GM18526 (cell line): Measurements from ENCODE around the gene FGF14.

ENCODE experiments used
- POLR2A ChIP-seq: IDR thresholded peaks from 3 replicates; pipeline ENCODE4 v1.6.1; 2011; ENCODE audit not compliant: insufficient read length; ENCODE audit errors: extremely low read depth

Gene FGF14

DNA sequence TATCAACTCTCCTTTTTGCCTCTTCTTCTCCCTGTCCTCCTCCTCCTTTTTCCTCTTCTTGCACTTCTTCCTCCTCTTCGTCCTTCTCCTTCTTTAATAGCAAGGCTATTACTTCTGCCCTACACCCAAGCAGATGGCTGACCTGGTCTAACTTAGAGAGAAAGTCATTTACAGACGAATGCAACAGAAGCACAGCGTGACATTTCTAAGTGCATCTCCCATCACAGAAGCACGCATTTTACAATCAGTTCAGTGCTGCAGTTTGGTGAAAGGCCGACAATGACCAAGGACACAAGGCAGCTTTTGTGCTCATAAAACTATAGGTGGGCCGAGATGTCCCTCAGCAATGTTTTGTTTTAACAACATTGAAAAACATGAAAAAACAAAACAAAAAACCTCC lies 231.5 kb downstream of the FGF14 start:
- TF ChIP-seq POLR2A = no peak

DNA sequence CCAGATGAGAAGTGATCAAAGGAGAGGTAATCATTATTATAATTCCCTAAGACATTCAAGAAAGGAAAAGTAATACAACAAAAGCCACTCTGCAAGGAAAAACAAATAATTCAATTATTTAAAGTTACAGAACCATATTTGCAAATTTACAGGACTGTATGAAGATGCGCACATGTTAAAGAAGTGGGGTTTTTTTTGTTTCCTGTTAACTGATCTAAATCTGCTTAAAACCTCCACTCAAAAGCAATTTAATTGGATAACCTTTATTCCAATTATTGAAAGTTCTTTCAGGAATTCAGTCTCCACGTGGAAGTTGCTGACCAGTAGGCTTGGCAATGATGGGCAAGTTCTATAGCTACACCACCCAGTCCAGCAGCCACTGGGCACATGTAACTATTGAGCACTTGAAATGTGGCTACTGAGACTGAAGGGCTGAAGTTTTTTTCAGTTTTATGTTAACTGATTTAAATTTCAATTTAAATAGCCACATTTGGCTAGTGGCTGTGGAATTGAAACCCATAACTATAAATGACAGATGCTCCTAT lies 232.3 kb downstream of the FGF14 start:
- TF ChIP-seq POLR2A = no peak

- TF ChIP-seq POLR2A = no peak
Observed at GRCh38 chr13:102152790-102153189, 249.1 kb downstream of the FGF14 start.

DNA sequence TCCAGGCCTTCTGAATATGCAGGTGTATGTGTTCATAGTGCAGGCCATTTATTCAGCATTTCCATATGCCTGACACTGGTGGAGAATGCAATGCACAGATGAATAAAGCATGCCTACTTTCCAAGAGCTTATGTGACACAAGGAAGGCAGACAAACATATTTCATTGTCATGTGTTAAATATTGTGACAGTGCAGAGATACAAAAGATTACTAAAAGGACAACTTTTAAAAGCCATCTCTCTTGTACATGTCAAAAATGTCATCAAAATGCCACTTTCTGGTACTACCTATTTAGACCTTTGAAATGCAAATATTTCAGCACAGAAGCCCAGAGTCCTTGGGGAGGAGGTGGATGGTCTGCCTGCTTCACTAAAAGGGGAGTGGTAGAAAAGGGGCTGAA lies 254.5 kb downstream of the FGF14 start:
- TF ChIP-seq POLR2A = no peak

DNA sequence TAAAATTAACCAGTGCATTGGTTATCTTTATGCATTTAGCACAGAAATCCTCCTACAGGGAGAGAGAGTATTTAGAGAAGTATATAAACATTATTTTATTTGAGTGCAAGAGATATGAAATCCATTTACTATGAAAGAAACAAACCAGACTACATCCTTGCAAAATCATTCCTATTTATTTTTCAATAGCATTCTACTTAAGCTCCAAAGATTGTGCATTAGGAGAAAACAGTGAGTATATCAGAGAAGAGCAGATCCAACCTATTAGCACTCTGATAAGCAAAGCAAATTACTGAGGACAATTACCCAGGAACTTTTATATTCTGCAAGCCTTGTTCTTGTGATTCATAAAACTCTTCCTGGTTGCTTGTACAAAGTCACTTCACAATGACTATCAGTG lies 256.1 kb downstream of the FGF14 start:
- no peak for TF ChIP-seq POLR2A

DNA sequence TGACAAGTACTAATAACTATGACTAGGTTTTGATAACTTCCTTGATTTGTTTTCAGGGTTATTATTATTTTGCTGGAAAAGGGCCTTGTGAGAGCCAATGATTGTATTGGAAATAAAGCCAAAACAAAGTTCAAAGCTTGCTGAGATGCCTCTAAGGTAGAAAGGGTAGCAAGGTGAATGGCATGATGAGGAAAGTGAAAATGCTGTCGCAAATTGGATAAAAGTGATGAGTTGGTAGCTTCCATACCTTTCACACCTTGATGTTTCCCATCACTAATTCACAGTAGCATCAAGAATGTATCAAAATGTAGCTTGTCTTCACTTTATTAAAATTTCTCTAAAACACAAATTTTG lies 259.4 kb downstream of the FGF14 start:
- TF ChIP-seq POLR2A = no peak

DNA sequence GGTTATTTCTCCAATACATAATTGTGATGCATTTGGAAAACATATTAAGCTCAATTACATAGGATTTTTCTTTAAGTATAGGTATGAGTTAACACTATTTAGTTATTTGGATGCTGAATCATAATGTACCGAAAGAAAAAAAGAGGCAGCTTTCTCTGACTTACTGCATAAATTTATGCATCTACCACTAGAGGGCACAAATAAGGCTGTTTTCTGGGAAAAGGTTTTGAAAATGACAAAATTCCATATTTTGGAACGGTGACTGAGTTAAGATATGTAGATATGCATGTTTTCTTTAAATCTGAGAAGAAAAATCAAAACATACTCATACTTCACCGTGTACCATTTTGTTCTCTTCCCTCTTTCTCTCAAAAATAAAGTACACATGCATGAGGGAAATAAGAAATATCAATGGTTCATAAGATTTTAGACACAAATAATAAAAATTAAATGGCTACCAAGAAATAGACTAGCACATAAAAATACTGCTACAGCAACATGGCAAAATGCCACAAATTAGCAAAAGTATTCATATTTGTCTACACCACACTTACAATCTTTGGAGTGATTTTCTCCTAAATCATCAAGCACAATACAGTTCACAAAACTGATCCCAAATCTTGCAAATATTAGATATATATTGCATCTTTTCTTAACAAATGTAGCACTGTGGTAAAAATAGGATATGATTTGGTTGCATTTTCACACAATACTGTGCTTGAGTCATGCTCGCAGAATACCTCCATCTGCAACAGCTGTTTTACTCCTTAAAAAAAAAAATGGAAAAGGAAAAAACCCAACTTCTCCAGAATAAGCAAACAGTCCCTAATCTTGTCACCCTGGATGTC lies 260.0 kb downstream of the FGF14 start:
- TF ChIP-seq POLR2A = no peak

GRCh38 chr13:102139626-102140025 lies 262.2 kb downstream of the FGF14 start:
- no peak for TF ChIP-seq POLR2A

DNA sequence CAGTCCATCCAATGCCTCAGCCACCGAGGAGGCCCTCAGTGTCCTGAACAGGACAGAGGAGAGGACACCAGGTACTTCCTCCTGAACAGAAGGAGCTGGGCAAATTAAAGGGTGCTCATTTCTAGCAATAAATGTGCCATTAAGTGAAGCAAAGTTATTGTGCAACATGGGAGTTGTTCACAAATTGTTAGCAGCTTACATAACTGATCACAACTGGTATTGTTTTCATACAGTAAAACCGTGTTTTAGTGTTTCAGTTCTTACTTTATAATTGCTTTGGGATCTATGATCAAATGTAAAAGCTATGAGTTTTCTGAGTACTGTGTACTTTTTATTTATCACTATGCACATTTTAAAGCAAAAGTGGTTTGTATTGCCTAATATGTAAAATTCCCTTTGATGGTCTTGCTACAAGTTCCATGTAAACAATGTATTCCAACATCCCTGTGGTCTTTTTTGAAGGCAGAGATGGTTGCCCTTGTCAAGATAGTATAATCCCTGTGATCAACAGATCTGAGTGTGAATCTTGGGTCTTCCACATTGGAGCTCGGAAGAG lies 263.1 kb downstream of the FGF14 start:
- TF ChIP-seq POLR2A = no peak

DNA sequence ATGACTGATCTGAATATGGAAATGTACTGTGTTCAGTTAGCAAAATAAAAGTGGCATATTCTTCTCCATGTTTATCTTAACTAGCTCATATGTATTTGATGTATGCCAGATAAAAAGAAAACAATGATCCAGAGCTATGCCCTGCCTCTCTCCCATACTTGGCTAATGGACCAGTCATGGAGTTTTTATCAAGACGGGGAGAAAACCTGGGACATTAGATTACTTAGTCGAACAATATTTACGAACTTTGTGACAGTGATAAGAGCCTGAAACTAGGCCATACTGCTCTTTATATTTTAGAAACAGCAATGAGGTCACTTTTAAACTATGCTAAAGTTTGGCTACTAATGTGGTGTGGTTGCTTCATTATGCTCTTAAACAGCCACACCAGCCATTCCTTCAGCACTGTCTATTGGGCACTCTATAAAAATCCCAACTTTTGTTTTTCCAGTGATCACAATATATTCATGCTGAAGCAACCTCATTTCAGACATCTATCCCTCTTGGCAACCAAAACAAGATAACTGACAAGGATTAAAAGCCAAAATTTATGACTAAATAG lies 265.0 kb downstream of the FGF14 start:
- no peak for TF ChIP-seq POLR2A

- TF ChIP-seq POLR2A = no peak
Observed at GRCh38 chr13:102132777-102133295, 269.0 kb downstream of the FGF14 start.

GRCh38 chr13:102131246-102131645 lies 270.6 kb downstream of the FGF14 start:
- no peak for TF ChIP-seq POLR2A

GRCh38 chr13:102128216-102128810 lies 273.5 kb downstream of the FGF14 start:
- TF ChIP-seq POLR2A = no peak

DNA sequence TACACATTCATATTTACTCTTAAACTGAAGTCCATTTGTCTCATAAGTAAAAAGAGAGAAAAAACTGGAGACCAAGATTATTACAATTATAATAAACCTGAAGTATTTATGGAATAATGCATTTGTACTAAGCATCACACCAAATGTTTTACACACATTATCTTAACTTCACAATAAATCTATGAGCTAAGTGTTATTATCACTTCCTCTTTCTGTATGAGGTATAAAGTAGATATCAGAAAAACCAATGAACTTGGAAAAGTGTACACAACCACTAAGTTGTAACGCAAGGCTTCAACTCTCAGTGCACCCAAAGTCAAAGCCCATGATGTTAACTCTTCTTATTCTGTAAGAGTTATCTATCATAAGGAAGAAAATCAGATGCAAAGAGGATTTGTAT lies 274.7 kb downstream of the FGF14 start:
- no peak for TF ChIP-seq POLR2A

GRCh38 chr13:102122147-102122546 lies 279.7 kb downstream of the FGF14 start:
- no peak for TF ChIP-seq POLR2A

DNA sequence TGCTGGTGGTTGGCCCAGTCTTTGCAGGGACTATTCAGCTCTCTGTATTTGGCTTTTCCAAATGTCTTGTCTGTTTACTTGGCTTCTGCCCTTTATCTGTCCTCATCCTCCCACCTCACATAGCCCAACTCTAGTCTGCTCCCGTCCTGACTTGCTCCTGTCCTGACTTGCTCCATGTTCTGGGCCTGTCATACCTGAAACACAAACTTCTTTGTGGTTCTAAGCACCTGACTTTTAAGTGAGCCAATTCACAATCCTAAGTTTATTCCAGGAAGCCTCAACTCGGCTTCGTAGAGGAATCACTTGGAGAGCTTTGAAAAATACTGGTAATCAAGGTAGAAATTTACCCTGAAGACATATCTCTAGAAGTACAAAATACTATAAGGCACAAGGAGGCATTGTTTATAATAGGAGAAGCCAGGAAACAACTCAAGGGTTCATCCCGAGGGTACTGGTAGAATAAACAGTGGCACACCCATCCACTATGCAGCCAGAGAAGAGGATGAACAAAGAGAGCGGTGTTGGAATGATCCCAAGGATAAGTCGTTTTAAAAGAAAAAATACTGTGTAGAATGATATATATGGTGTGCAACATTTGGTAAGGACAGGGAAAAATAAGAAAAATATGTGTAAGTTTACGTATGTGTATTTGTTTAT lies 284.5 kb downstream of the FGF14 start:
- TF ChIP-seq POLR2A = no peak

DNA sequence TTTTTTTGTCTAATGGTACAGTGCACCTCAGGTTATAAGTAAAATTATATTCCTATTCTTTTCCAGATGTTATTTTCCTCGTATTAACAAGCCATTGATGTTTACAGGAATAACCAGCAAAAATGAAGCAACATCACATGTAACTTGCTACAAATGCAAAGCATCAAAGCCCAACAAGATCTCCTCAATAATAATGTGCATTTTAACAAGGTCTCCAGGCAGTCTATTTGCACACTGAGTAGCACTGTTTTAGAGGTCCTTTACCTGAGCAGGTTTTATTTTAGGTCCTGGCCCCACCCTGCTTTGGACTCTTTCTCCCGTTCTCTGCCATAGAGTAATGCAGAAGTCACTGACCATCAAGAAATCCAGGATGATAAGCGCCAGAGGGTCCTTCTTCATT lies 298.4 kb downstream of the FGF14 start:
- TF ChIP-seq POLR2A = no peak
